ENCODE measurements around the gene POMGNT2.

- TF ChIP-seq CTCF (IDR thresholded peaks at IDR 0.05) (no peak), POLR2A (IDR thresholded peaks at IDR 0.05) (no peak)
Measured at GRCh38 chr3:43035801-43036365, 70.0 kb downstream of the POMGNT2 start.
